ACC112 (cell line): ENCODE measurements around the gene CELSR2.

Experiments used
- H2AFZ ChIP-seq: fragments of 200-600 bp; sonication (generic); one replicate; pipeline ENCODE4 v1.6.0; 2017; ENCODE audit warnings: antibody characterized with exemption, low read length; ENCODE audit not compliant: unreplicated experiment
- H3K27ac ChIP-seq: fragments of 200-600 bp; sonication (generic); 2 replicates; pipeline ENCODE4 v1.5.1; 2014; ENCODE audit warnings: low read depth, mild to moderate bottlenecking, antibody characterized with exemption, low read length, moderate library complexity
- H3K27me3 ChIP-seq: fragments of 200-600 bp; sonication (generic); 2 replicates; pipeline ENCODE4 v1.6.1; 2014; ENCODE audit warnings: mild to moderate bottlenecking, antibody characterized with exemption, low read length, moderate library complexity, mixed read lengths; ENCODE audit not compliant: insufficient read depth
- H3K36me3 ChIP-seq: fragments of 200-600 bp; sonication (generic); 2 replicates; pipeline ENCODE4 v1.6.1; 2016; ENCODE audit warnings: mild to moderate bottlenecking, antibody characterized with exemption, low read length, moderate library complexity, mixed read lengths; ENCODE audit not compliant: insufficient read depth
- H3K4me1 ChIP-seq: fragments of 200-600 bp; sonication (generic); one replicate; pipeline ENCODE4 v1.6.1; 2016; ENCODE audit warnings: low read length, mixed read lengths; ENCODE audit not compliant: insufficient read depth, unreplicated experiment, control insufficient read depth
- H3K4me3 ChIP-seq: fragments of 200-600 bp; sonication (generic); 2 replicates; pipeline ENCODE4 v1.5.1; 2014; ENCODE audit warnings: mild to moderate bottlenecking, low read depth, low read length
- H3K79me2 ChIP-seq: fragments of 200-600 bp; sonication (generic); one replicate; pipeline ENCODE4 v1.6.0; 2016; ENCODE audit warnings: low read length; ENCODE audit not compliant: control insufficient read depth, unreplicated experiment, insufficient read depth

Gene CELSR2

GRCh38 chr1:109252893-109253802, 3.8 kb downstream of the CELSR2 start:
- Histone ChIP-seq H3K79me2 (no peaks in the 10 kb centered on the region), H3K4me3 (no peak overlapping the region), H2AFZ (no peak overlapping the region), H3K27ac (no peak overlapping the region), H3K4me1 (peaks cover 4% of the 10 kb centered on the region), H3K27me3 (peaks cover 6% of the 10 kb centered on the region), H3K36me3 (no peaks in the 10 kb centered on the region)

- H3K27ac ChIP-seq, result no peak overlapping the region
- H3K36me3 ChIP-seq, result no peaks in the 10 kb centered on the region
- H3K79me2 ChIP-seq, result no peaks in the 10 kb centered on the region
- H3K4me3 ChIP-seq, result no peak overlapping the region
- no peak overlapping the region for H2AFZ ChIP-seq
- peaks cover 6% of the 10 kb centered on the region for H3K27me3 ChIP-seq
- peaks cover 2% of the 10 kb centered on the region for H3K4me1 ChIP-seq
Measured at GRCh38 chr1:109253803-109254620, 4.7 kb downstream of the CELSR2 start.

- H3K27ac ChIP-seq, result no peak overlapping the region
- no peaks in the 10 kb centered on the region for H3K79me2 ChIP-seq
- peaks cover 6% of the 10 kb centered on the region for H3K27me3 ChIP-seq
- no peak overlapping the region for H3K4me3 ChIP-seq
- no peaks in the 10 kb centered on the region for H3K36me3 ChIP-seq
- no peak overlapping the region for H2AFZ ChIP-seq
- H3K4me1 ChIP-seq, result no peaks in the 10 kb centered on the region
Measured at GRCh38 chr1:109254621-109255096, 5.3 kb downstream of the CELSR2 start.

GRCh38 chr1:109255097-109255651, 5.8 kb downstream of the CELSR2 start:
- Histone ChIP-seq H3K27ac (no peak overlapping the region), H3K36me3 (no peaks in the 10 kb centered on the region), H3K4me3 (no peak overlapping the region), H2AFZ (no peak overlapping the region), H3K4me1 (no peaks in the 10 kb centered on the region), H3K79me2 (no peaks in the 10 kb centered on the region), H3K27me3 (peaks cover 3% of the 10 kb centered on the region)

- H3K4me1 ChIP-seq, result no peaks in the 10 kb centered on the region
- H3K36me3 ChIP-seq, result no peaks in the 10 kb centered on the region
- H3K27ac ChIP-seq, result no peak overlapping the region
- H3K79me2 ChIP-seq, result no peaks in the 10 kb centered on the region
- H3K4me3 ChIP-seq, result no peak overlapping the region
- H2AFZ ChIP-seq, result no peak overlapping the region
- H3K27me3 ChIP-seq, result no peaks in the 10 kb centered on the region
Measured at GRCh38 chr1:109255678-109256077, 6.3 kb downstream of the CELSR2 start.

GRCh38 chr1:109256085-109256484, 6.7 kb downstream of the CELSR2 start:
- no peaks in the 10 kb centered on the region for H3K27me3 ChIP-seq
- no peaks in the 10 kb centered on the region for H3K79me2 ChIP-seq
- no peak overlapping the region for H3K27ac ChIP-seq
- no peaks in the 10 kb centered on the region for H3K4me1 ChIP-seq
- no peak overlapping the region for H2AFZ ChIP-seq
- H3K36me3 ChIP-seq, result no peaks in the 10 kb centered on the region
- no peak overlapping the region for H3K4me3 ChIP-seq

- Histone ChIP-seq H3K4me3 (no peak overlapping the region), H3K27ac (no peak overlapping the region), H2AFZ (no peak overlapping the region), H3K36me3 (no peaks in the 10 kb centered on the region), H3K79me2 (no peaks in the 10 kb centered on the region), H3K4me1 (no peaks in the 10 kb centered on the region), H3K27me3 (no peaks in the 10 kb centered on the region)
Measured at GRCh38 chr1:109256971-109257681, 7.8 kb downstream of the CELSR2 start.

GRCh38 chr1:109257682-109258421, 8.5 kb downstream of the CELSR2 start:
- Histone ChIP-seq H3K36me3 (no peaks in the 10 kb centered on the region), H3K4me1 (no peaks in the 10 kb centered on the region), H2AFZ (no peak overlapping the region), H3K79me2 (no peaks in the 10 kb centered on the region), H3K4me3 (no peak overlapping the region), H3K27me3 (no peaks in the 10 kb centered on the region), H3K27ac (no peak overlapping the region)

GRCh38 chr1:109258481-109259466, 9.4 kb downstream of the CELSR2 start:
- Histone ChIP-seq H3K36me3 (no peaks in the 10 kb centered on the region), H3K79me2 (no peaks in the 10 kb centered on the region), H2AFZ (no peak overlapping the region), H3K4me1 (no peaks in the 10 kb centered on the region), H3K4me3 (no peak overlapping the region), H3K27me3 (no peaks in the 10 kb centered on the region), H3K27ac (no peak overlapping the region)
